ENCODE data around the gene EPN2. TPM values are rescaled to one million over a fixed set of nuclear protein-coding genes. Genes with fewer than 3 reads are reported as not detected.

Gene EPN2
- total and polyA plus RNA-seq, 10 of the 15 experiments (the other 5 are each of a cell fraction or from before 2014, with no cell fraction given), result 0.26 to 8.4 (median 4.7) TPM

GRCh38 chr17:19361326-19361725 lies 124.2 kb downstream of the EPN2 start:
- intact Hi-C loops (cut with micrococcal nuclease; ENCODE audit: unreplicated experiment) (loop anchor here (5.0 to 10.0 kb wide), 2 partner anchors 151 to 283 kb away; partner anchors contain the start of gene ALDH3A2), in situ Hi-C loops (cut with MboI) (loop anchor here (5.0 kb wide), 1 partner anchor 86 kb away; no protein-coding TSS in a partner anchor)
- no peaks in the 10 kb centered on the region; a peak in 2 of 4 replicates for H3K27me3 ChIP-seq (replicated peaks in 1 of 2; ENCODE audit: control insufficient read depth in 2 of 2, insufficient read depth in 2 of 2, low read length in 1 of 2)
- H3K36me3 ChIP-seq (ENCODE audit: control insufficient read depth in 2 of 2, insufficient read depth in 2 of 2, low read length in 1 of 2), result no peaks in the 10 kb centered on the region
- H3K9ac ChIP-seq (ENCODE audit: control insufficient read depth, insufficient read depth, low read length), result no peak overlapping the region
- WGBS (ENCODE audit: insufficient coverage, insufficient replicate concordance, low lambda C conversion rate, missing lambda C conversion rate), result 66% methylated on average over 6 of the region's 6 CpGs
- peaks cover 7% of the 10 kb centered on the region for H3K4me1 ChIP-seq (ENCODE audit: control insufficient read depth, insufficient read depth, low read length)
- FAIRE-seq, result no peak
- H3K79me2 ChIP-seq (ENCODE audit: control insufficient read depth, insufficient read depth, low read length), result no peaks in the 10 kb centered on the region
- no peaks in the 10 kb centered on the region for H4K20me1 ChIP-seq (ENCODE audit: control insufficient read depth, insufficient read depth)
- ChIA-PET POLR2A (no interaction called here), RAD21 (ENCODE audit: unreplicated experiment) (interaction anchor here (2.2 kb wide), 1 partner anchor 16 kb away, joined by 21 read pairs; the partner anchor contains the start of gene MAPK7), SMC1A (ENCODE audit: uncharacterized antibody, unreplicated experiment) (interaction anchor here (1.2 kb wide), 1 partner anchor 9 kb away, joined by 3 read pairs; no protein-coding TSS in a partner anchor), CTCF (interaction anchor here (1.7 to 3.0 kb wide), 4 partner anchors 16 to 104 kb away, joined by 5 to 39 read pairs (median 6); partner anchors contain the start of gene MAPK7)
- no peak overlapping the region for H3K4me3 ChIP-seq
- no peaks in the 10 kb centered on the region for H3K9me3 ChIP-seq (replicated peaks; ENCODE audit: control insufficient read depth, insufficient read depth, low read length)
- ATAC-seq, result no peak
- no TSS peak for BruUV-seq (replicated peaks)
- DNase-seq (ENCODE audit: low read depth, low spot score), result no peak
- no peak overlapping the region for H3K27ac ChIP-seq (ENCODE audit: control insufficient read depth, insufficient read depth)
- no peak overlapping the region for H2AFZ ChIP-seq (ENCODE audit: control insufficient read depth, low read depth, low read length)
- no peak overlapping the region for H3K4me2 ChIP-seq (ENCODE audit: control insufficient read depth, insufficient read depth)
- TF ChIP-seq POLR2AphosphoS2 (IDR thresholded peaks at IDR 0.05; ENCODE audit: low read depth, low read length), result no peak
- TF ChIP-seq SPI1 (IDR thresholded peaks at IDR 0.05; ENCODE audit: borderline replicate concordance, insufficient read depth, low read depth, low read length), result no peak
- no peak for TF ChIP-seq ZNF592 (IDR thresholded peaks at IDR 0.05)
- TF ChIP-seq, protein P1, sequence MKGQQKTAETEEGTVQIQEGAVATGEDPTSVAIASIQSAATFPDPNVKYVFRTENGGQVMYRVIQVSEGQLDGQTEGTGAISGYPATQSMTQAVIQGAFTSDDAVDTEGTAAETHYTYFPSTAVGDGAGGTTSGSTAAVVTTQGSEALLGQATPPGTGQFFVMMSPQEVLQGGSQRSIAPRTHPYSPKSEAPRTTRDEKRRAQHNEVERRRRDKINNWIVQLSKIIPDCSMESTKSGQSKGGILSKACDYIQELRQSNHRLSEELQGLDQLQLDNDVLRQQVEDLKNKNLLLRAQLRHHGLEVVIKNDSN (IDR thresholded peaks at IDR 0.05; ENCODE audit: borderline replicate concordance, extremely low read length, insufficient read depth, low read depth, low read length), result no peak
- TF ChIP-seq ZBED1 (IDR thresholded peaks at IDR 0.05; ENCODE audit: borderline replicate concordance), result no peak
- no peak for TF ChIP-seq ZNF622 (IDR thresholded peaks at IDR 0.05)
- no peak for TF ChIP-seq EP300 (IDR thresholded peaks at IDR 0.05; ENCODE audit: borderline replicate concordance in 1 of 2, control insufficient read depth in 1 of 2, low read depth in 2 of 2, low read length in 2 of 2)
- TF ChIP-seq IKZF2 (IDR thresholded peaks at IDR 0.05), result no peak
- no peak for TF ChIP-seq SMAD5 (IDR thresholded peaks at IDR 0.05; ENCODE audit: low read depth)
- no peak for TF ChIP-seq ZNF384 (IDR thresholded peaks at IDR 0.05; ENCODE audit: borderline replicate concordance, low read depth, low read length)
- no peak for TF ChIP-seq SMARCA5 (IDR thresholded peaks at IDR 0.05)
- TF ChIP-seq ZZZ3 (IDR thresholded peaks at IDR 0.05; ENCODE audit: control insufficient read depth, insufficient read length, low read depth), result no peak
- TF ChIP-seq MYB (IDR thresholded peaks at IDR 0.05; ENCODE audit: borderline replicate concordance, low read depth, low read length), result no peak
- TF ChIP-seq E4F1 (IDR thresholded peaks at IDR 0.05; ENCODE audit: borderline replicate concordance, partially characterized antibody), result no peak
- TF ChIP-seq RB1 (IDR thresholded peaks at IDR 0.05; ENCODE audit: borderline replicate concordance), result no peak

Data from GM12878 (cell line).